CD4-positive, alpha-beta memory T cell (primary cell): ENCODE measurements around the gene ARHGEF16. TPM values are rescaled to one million over a fixed set of nuclear protein-coding genes. Genes with fewer than 3 reads are reported as not detected.
A peak's percentile ranks its signal among the peaks of the same experiment; 100 is the strongest.

Experiments
- CTCF ChIA-PET: fragments of 350-600 bp; sonication (Branson Sonifier 250); formaldehyde crosslinking; loops from one replicate; lab custom pipeline; 2021; ENCODE audit warnings: inconsistent platforms; ENCODE audit not compliant: partially characterized antibody; lab: Charles Lee
- POLR2A ChIA-PET: fragments of 350-600 bp; sonication (Branson Sonifier 250); formaldehyde crosslinking; loops from one replicate; lab custom pipeline; 2021; ENCODE audit not compliant: partially characterized antibody; lab: Charles Lee
- DNase-seq, 5 donors: peaks; one replicate each; pipeline versions ENCODE4 v3.0.0 to v3.0.0-alpha.2; 2020 to 2022; ENCODE audit warnings: mixed read lengths in 1 of 5
- H3K27ac ChIP-seq: one replicate; pipeline ENCODE4 v1.7.0; 2013; ENCODE audit warnings: low read depth, low read length
- H3K27me3 ChIP-seq: 2 replicates; pipeline ENCODE4 v1.7.0; 2013; ENCODE audit warnings: mild to moderate bottlenecking, low read length, moderate library complexity; ENCODE audit not compliant: insufficient read depth
- H3K36me3 ChIP-seq: 2 replicates; pipeline ENCODE4 v1.7.0; 2013; ENCODE audit warnings: mild to moderate bottlenecking, low read length, moderate library complexity; ENCODE audit not compliant: insufficient read depth
- H3K4me1 ChIP-seq: 2 replicates; pipeline ENCODE4 v1.7.0; 2013; ENCODE audit warnings: mild to moderate bottlenecking, low read length, moderate library complexity; ENCODE audit not compliant: insufficient read depth
- H3K4me3 ChIP-seq, 2 donors: one replicate each; pipeline ENCODE4 v1.7.0; 2013; ENCODE audit warnings: low read length in 2 of 2, mild to moderate bottlenecking in 1 of 2
- H3K9me3 ChIP-seq, 2 donors: one replicate each; pipeline ENCODE4 v1.7.0; 2013; ENCODE audit warnings: low read length in 2 of 2, control low read depth in 1 of 2; ENCODE audit not compliant: control insufficient read depth in 1 of 2
- H3K27ac Mint-ChIP-seq, 7 donors: one replicate each; pipeline ENCODE4 v1.8.0; 2020 to 2021; ENCODE audit warnings: mixed read lengths in 7 of 7, mild to moderate bottlenecking in 6 of 7, inconsistent platforms in 3 of 7, moderate library complexity in 3 of 7
- H3K27me3 Mint-ChIP-seq, 2 donors: one replicate each; pipeline ENCODE4 v1.8.0; 2020 to 2021; ENCODE audit warnings: mixed read lengths in 2 of 2
- H3K36me3 Mint-ChIP-seq, 2 donors: one replicate each; pipeline ENCODE4 v1.8.0; 2020 to 2021; ENCODE audit warnings: mixed read lengths in 2 of 2, inconsistent platforms in 1 of 2, mild to moderate bottlenecking in 1 of 2
- H3K4me1 Mint-ChIP-seq, 4 donors: one replicate each; pipeline ENCODE4 v1.8.0; 2020 to 2021; ENCODE audit warnings: mixed read lengths in 4 of 4, mild to moderate bottlenecking in 1 of 4
- H3K4me3 Mint-ChIP-seq, 8 donors: one replicate each; pipeline ENCODE4 v1.8.0; 2020 to 2021; ENCODE audit warnings: mixed read lengths in 8 of 8, mild to moderate bottlenecking in 7 of 8, moderate library complexity in 6 of 8, inconsistent platforms in 3 of 8
- H3K9me3 Mint-ChIP-seq, 8 donors: one replicate each; pipeline ENCODE4 v1.8.0; 2020 to 2021; ENCODE audit warnings: mixed read lengths in 8 of 8, mild to moderate bottlenecking in 5 of 8, inconsistent platforms in 3 of 8, moderate library complexity in 1 of 8
- intact Hi-C: fragments of 100-400 bp; cut with micrococcal nuclease; formaldehyde crosslinking; loops from one replicate; pipeline ENCODE4 v1.15.1; 2023
- polyA plus RNA-seq, 2 donors: library from polyadenylated mRNA; unstranded; fragments of 300-500 nt; fragmentation: Illumina TruSeq; gene quantifications; one replicate each; pipeline ENCODE4 v1.2.3, GENCODE V29; 2021
- total RNA-seq, 2 experiments: library from RNA; stranded (reverse); gene quantifications; one replicate each; pipeline ENCODE4 v1.2.3, GENCODE V29; 2021

The ARHGEF16 gene
- total and polyA plus RNA-seq, 4 experiments from 2014 or later = 0.16 to 0.22 (median 0.20) TPM; not detected in 1

DNA sequence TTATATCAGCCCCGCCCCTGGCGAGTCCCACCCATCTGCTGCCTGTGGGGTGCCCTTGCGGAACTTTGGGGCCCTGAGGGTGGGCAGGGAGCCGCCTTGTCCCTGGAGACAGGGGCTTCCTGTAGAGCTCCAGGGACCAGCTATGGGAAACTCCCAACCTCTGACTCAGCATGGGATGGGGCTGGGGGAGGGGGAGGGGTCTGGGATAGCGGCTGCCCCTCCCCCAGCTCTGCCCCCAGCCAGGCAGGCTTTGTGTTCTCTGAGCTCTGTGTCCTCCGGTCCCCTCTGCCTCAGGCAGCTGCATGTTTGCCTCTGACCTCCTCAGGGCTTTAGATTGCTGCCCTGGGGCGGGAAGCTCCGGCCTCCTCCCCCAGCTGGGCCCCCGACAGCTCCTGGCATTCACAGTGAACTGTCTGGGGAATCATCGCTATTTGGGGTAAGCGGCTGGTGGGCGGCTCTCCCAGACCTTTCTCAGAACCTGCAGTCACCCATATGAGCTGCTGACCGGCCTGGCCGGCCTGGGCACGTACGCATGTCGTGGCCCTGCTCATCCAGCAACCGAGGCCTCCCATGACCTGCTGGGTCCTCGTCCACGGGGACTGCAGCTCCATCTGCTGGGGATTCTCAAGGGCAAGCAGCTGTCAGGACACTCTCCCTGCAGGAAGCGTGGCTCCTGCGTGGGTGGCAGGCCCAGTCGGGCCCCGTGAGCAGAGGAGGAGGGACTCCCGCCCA is 17.1 kb downstream of the ARHGEF16 start:
- Mint-ChIP-seq H3K4me1 (no peaks in the 10 kb centered on the region), H3K9me3 (peaks cover 0 to 2% (median 0%) of the 10 kb centered on the region in 8 donors), H3K27me3 (peaks cover 0 to 5% of the 10 kb centered on the region in 2 donors), H3K27ac (no peak overlapping the region), H3K4me3 (no peak overlapping the region), H3K36me3 (no peaks in the 10 kb centered on the region)
- POLR2A ChIA-PET = no interaction called here
- Histone ChIP-seq H3K27me3 (no peaks in the 10 kb centered on the region), H3K27ac (no peak overlapping the region), H3K4me3 (no peak overlapping the region), H3K4me1 (no peaks in the 10 kb centered on the region), H3K9me3 (no peaks in the 10 kb centered on the region), H3K36me3 (no peaks in the 10 kb centered on the region)
- peak in 1 of 5 donors; percentile 36 for DNase-seq
- CTCF ChIA-PET = no interaction called here
- intact Hi-C loops = no loop called here

DNA sequence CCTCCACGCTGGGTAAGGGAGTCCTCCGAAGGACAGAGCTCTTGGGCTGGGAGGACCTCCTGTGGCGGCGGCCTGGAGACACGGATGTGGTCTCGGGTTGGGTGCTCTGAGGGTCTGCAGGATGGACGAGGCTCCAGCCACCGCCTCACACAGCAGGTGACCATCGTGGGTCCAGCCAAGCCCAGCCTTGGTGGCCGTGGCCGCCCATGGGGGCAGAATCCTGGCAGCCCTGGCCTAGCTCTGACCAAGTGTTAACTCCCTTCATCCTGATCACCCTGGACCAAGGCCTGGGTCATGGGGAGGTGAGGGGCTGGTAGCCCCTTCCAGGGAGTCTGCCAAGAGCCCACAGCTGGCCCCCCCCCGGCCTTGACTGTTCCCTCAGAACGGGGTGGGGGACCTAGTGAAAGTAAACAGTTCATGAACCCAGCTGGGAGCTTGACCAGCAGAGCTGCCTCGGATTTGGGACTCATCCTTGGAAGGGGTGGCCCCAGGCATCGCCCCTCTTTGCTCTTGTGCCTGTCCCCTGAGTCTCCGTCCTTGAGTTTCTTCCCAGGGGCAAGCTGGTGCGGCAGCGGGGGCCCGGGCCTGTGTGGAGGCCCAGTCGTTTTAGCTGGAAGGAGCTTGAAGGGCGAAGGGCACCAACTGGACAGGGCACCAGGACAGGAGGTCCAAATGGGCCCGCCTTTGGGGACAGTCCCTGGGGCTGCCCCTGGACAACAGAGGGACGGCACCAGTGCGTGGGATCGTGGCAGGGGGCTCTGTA is 17.8 kb downstream of the ARHGEF16 start:
- intact Hi-C loops = no loop called here
- Mint-ChIP-seq H3K4me3 (no peak overlapping the region), H3K4me1 (no peaks in the 10 kb centered on the region), H3K27me3 (peaks cover 0 to 5% of the 10 kb centered on the region in 2 donors), H3K36me3 (no peaks in the 10 kb centered on the region), H3K27ac (no peak overlapping the region), H3K9me3 (peaks cover 0 to 2% (median 0%) of the 10 kb centered on the region in 8 donors)
- DNase-seq = peak in 1 of 5 donors; percentile 33
- H3K36me3 ChIP-seq = no peaks in the 10 kb centered on the region
- POLR2A ChIA-PET = no interaction called here
- no peaks in the 10 kb centered on the region for H3K27me3 ChIP-seq
- no peaks in the 10 kb centered on the region for H3K4me1 ChIP-seq
- H3K27ac ChIP-seq = no peak overlapping the region
- H3K9me3 ChIP-seq = no peaks in the 10 kb centered on the region
- no peak overlapping the region for H3K4me3 ChIP-seq
- CTCF ChIA-PET = interaction anchor here (1.5 kb wide), 1 partner anchor 9 kb away, joined by 4 read pairs; no protein-coding TSS in a partner anchor

DNA sequence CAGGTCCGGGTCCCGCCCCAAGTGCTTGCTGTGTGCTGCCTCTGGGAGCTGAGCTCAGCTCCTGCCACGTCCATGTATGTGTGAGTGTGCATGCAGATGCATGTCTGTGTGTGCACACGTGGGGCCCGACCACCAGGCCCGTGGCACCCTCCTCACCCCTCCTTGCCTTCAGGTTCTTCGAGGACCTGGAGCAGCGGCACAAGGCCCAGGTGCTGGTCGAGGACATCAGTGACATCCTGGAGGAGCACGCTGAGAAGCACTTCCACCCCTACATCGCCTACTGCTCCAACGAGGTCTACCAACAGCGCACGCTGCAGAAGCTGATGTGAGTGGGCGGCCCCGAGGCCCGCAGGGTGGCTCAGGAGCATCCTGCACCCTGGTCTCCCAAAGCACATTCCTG is 18.4 kb downstream of the ARHGEF16 start:
- no peaks in the 10 kb centered on the region for H3K27me3 ChIP-seq
- H3K4me3 ChIP-seq = no peak overlapping the region
- H3K4me3 Mint-ChIP-seq = no peak overlapping the region
- no peaks in the 10 kb centered on the region for H3K36me3 Mint-ChIP-seq
- ChIA-PET CTCF (interaction anchor here (1.5 kb wide), 1 partner anchor 9 kb away, joined by 4 read pairs; no protein-coding TSS in a partner anchor), POLR2A (no interaction called here)
- H3K36me3 ChIP-seq = no peaks in the 10 kb centered on the region
- DNase-seq = no peak
- no peak overlapping the region for H3K27ac ChIP-seq
- no peaks in the 10 kb centered on the region for H3K4me1 ChIP-seq
- peaks cover 0 to 2% (median 0%) of the 10 kb centered on the region in 8 donors for H3K9me3 Mint-ChIP-seq
- H3K4me1 Mint-ChIP-seq = no peaks in the 10 kb centered on the region
- peaks cover 0 to 5% of the 10 kb centered on the region in 2 donors for H3K27me3 Mint-ChIP-seq
- H3K9me3 ChIP-seq = no peaks in the 10 kb centered on the region
- no peak overlapping the region for H3K27ac Mint-ChIP-seq
- intact Hi-C loops = no loop called here

DNA sequence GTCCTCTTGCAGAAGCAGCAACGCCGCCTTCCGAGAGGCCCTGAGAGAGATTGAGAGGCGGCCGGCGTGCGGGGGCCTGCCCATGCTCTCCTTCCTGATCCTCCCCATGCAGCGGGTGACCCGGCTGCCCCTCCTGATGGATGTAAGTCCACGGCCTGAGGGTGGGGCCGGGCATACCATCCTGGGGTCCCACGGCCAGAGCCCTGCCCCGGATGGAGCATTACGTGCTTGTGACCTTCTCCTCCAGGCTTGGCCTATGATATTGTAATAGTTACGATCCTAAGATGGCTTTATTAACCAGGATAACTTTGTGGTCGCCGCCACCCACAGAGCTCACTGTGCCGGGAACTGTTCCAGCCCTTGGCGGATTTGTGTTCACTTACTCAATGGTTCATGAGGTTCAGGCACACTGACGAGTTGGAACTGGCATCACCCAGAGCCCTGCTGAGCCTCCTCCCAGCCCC is 18.9 kb downstream of the ARHGEF16 start:
- peak in 1 of 5 donors; percentile 5 for DNase-seq
- H3K4me3 Mint-ChIP-seq = no peak overlapping the region
- CTCF ChIA-PET = interaction anchor here (1.5 kb wide), 1 partner anchor 8 kb away, joined by 4 read pairs; no protein-coding TSS in a partner anchor

DNA sequence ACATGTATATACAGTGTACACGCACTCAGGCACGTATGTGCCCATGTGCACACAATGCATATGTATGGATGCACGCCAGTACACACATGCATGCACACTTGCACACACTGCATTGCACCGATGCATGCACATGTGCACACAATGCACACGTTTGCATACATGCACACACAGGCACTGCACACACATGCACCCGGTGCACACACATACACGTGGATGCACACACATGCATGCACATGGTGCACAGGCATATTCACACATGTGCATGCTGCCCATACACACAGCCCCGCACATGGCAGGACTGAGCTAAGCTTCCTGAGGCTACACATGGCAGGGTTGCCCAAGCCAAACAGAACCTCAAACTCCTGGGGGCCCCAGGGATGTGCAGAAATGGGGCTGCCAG is 19.6 kb downstream of the ARHGEF16 start:
- Histone ChIP-seq H3K27ac (no peak overlapping the region), H3K4me3 (no peak overlapping the region), H3K36me3 (no peaks in the 10 kb centered on the region), H3K9me3 (no peaks in the 10 kb centered on the region), H3K27me3 (no peaks in the 10 kb centered on the region), H3K4me1 (no peaks in the 10 kb centered on the region)
- Mint-ChIP-seq H3K9me3 (peaks cover 0 to 2% (median 0%) of the 10 kb centered on the region in 8 donors), H3K4me1 (no peaks in the 10 kb centered on the region), H3K4me3 (no peak overlapping the region), H3K27ac (no peak overlapping the region), H3K27me3 (peaks cover 0 to 5% of the 10 kb centered on the region in 2 donors), H3K36me3 (no peaks in the 10 kb centered on the region)
- ChIA-PET POLR2A (no interaction called here), CTCF (no interaction called here)
- intact Hi-C loops = no loop called here
- DNase-seq = no peak

More for the DNA sequence above, 18.9 kb downstream of the ARHGEF16 start:
- Mint-ChIP-seq H3K9me3 (peaks cover 0 to 2% (median 0%) of the 10 kb centered on the region in 8 donors), H3K27ac (no peak overlapping the region), H3K36me3 (no peaks in the 10 kb centered on the region), H3K4me1 (no peaks in the 10 kb centered on the region), H3K27me3 (peaks cover 0 to 5% of the 10 kb centered on the region in 2 donors)
- POLR2A ChIA-PET = no interaction called here
- Histone ChIP-seq H3K4me1 (no peaks in the 10 kb centered on the region), H3K27me3 (no peaks in the 10 kb centered on the region), H3K4me3 (no peak overlapping the region), H3K36me3 (no peaks in the 10 kb centered on the region), H3K27ac (no peak overlapping the region), H3K9me3 (no peaks in the 10 kb centered on the region)
- intact Hi-C loops = no loop called here

DNA sequence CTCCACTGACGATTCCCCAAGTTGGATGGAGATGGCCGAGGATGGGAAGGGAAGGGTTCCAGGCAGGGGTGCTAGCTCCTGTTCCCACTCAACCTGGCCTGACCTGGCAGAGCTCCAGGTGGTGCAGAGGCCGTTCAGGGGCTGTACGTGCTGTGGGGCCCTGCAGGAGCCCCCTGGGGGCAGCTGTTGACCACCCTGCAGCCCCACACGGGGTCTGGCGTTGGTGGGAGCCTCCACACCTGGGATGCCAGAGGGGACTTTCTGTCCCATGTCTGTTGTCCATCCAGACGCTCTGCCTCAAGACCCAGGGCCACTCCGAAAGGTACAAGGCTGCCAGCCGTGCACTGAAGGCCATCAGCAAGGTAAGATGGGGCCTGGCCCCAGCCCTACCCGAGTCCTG is 20.0 kb downstream of the ARHGEF16 start:
- peaks cover 0 to 2% (median 0%) of the 10 kb centered on the region in 8 donors for H3K9me3 Mint-ChIP-seq
- intact Hi-C loops = no loop called here
- POLR2A ChIA-PET = no interaction called here
- Histone ChIP-seq H3K9me3 (no peaks in the 10 kb centered on the region), H3K4me1 (no peaks in the 10 kb centered on the region), H3K27ac (no peak overlapping the region), H3K27me3 (no peaks in the 10 kb centered on the region), H3K36me3 (no peaks in the 10 kb centered on the region), H3K4me3 (no peak overlapping the region)
- no peaks in the 10 kb centered on the region for H3K36me3 Mint-ChIP-seq
- no peak overlapping the region for H3K27ac Mint-ChIP-seq
- CTCF ChIA-PET = no interaction called here
- no peaks in the 10 kb centered on the region for H3K4me1 Mint-ChIP-seq
- no peak overlapping the region for H3K4me3 Mint-ChIP-seq
- DNase-seq = peak in 1 of 5 donors; percentile 9
- H3K27me3 Mint-ChIP-seq = peaks cover 0 to 5% of the 10 kb centered on the region in 2 donors
